Upper lobe of right lung (tissue), 1 donor: Measurements from ENCODE around the gene IP6K3. TPM values are rescaled to one million over a fixed set of nuclear protein-coding genes. Genes with fewer than 3 reads are reported as not detected.

Experiments used
- ATAC-seq: fragments of 200-7000 bp; cut with Tn5 transposase; one replicate; pipeline ENCODE4 v1.9.1; 2020; ENCODE audit warnings: mild to moderate bottlenecking, moderate library complexity
- DNase-seq: peaks from one replicate; pipeline ENCODE4 v3.0.0-alpha.2; 2020
- H3K27ac ChIP-seq: fragments of 200-600 bp; one replicate; pipeline ENCODE4 v1.8.0; 2022
- H3K27me3 ChIP-seq: fragments of 200-600 bp; one replicate; pipeline ENCODE4 v1.8.0; 2022; ENCODE audit warnings: mild to moderate bottlenecking
- H3K36me3 ChIP-seq: fragments of 200-600 bp; one replicate; pipeline ENCODE4 v1.8.0; 2022
- H3K4me1 ChIP-seq: fragments of 200-600 bp; one replicate; pipeline ENCODE4 v1.8.0; 2022
- H3K4me3 ChIP-seq: fragments of 200-600 bp; one replicate; pipeline ENCODE4 v1.8.0; 2022; ENCODE audit warnings: mild to moderate bottlenecking
- H3K9me3 ChIP-seq: fragments of 200-600 bp; one replicate; pipeline ENCODE4 v1.8.0; 2022
- CTCF ChIP-seq: fragments of 200-600 bp; IDR thresholded peaks from one replicate; pipeline ENCODE4 v1.8.0; 2022; ENCODE audit warnings: antibody characterized with exemption
- intact Hi-C: fragments of 100-400 bp; cut with DNase I; formaldehyde crosslinking; loops from one replicate; pipeline ENCODE4 v1.11.0; 2022
- total RNA-seq: library from RNA; stranded (reverse); fragmentation: NEBNext Ultra II Directional; extraction: Animal tissue kit (Norgen Biotek cat#: 25700); gene quantifications from one replicate; pipeline ENCODE4 v1.2.1, GENCODE V29; 2021
- donor health status: DM: no; HTN: yes; CAD: no; lungs with severe emphysema.

Gene IP6K3
- total RNA-seq, 1 donor from 2014 or later, result 4.6 TPM

- ATAC-seq, result no peak
- H3K27ac ChIP-seq, result no peak overlapping the region
- TF ChIP-seq CTCF, result no peak
- intact Hi-C loops, result no loop called here
- no peaks in the 10 kb centered on the region for H3K4me1 ChIP-seq
- no peaks in the 10 kb centered on the region for H3K27me3 ChIP-seq
- no peaks in the 10 kb centered on the region for H3K36me3 ChIP-seq
- no peaks in the 10 kb centered on the region for H3K9me3 ChIP-seq
- no peak overlapping the region for H3K4me3 ChIP-seq
- DNase-seq, result no peak
These were observed 14.9 kb downstream of the IP6K3 start for GRCh38 chr6:33731751-33732282.

GRCh38 chr6:33731035-33731434, 15.7 kb downstream of the IP6K3 start:
- Histone ChIP-seq H3K27ac (no peak overlapping the region), H3K36me3 (no peaks in the 10 kb centered on the region), H3K4me1 (no peaks in the 10 kb centered on the region), H3K4me3 (no peak overlapping the region), H3K27me3 (no peaks in the 10 kb centered on the region), H3K9me3 (no peaks in the 10 kb centered on the region)
- no peak for DNase-seq
- no peak for TF ChIP-seq CTCF
- intact Hi-C loops, result no loop called here
- no peak for ATAC-seq

GRCh38 chr6:33730611-33731010, 16.1 kb downstream of the IP6K3 start:
- no peaks in the 10 kb centered on the region for H3K27me3 ChIP-seq
- no peaks in the 10 kb centered on the region for H3K4me1 ChIP-seq
- DNase-seq (no peak), ATAC-seq (no peak)
- H3K9me3 ChIP-seq, result no peaks in the 10 kb centered on the region
- no peaks in the 10 kb centered on the region for H3K36me3 ChIP-seq
- no peak for TF ChIP-seq CTCF
- intact Hi-C loops, result no loop called here
- no peak overlapping the region for H3K4me3 ChIP-seq
- H3K27ac ChIP-seq, result no peak overlapping the region

- Histone ChIP-seq H3K27ac (no peak overlapping the region), H3K4me1 (no peaks in the 10 kb centered on the region), H3K36me3 (no peaks in the 10 kb centered on the region), H3K9me3 (no peaks in the 10 kb centered on the region), H3K4me3 (no peak overlapping the region), H3K27me3 (no peaks in the 10 kb centered on the region)
- ATAC-seq (no peak), DNase-seq (no peak)
- TF ChIP-seq CTCF, result no peak
- intact Hi-C loops, result no loop called here
These were observed 17.6 kb downstream of the IP6K3 start for GRCh38 chr6:33729059-33729458.

- no peak for TF ChIP-seq CTCF
- Histone ChIP-seq H3K4me3 (no peak overlapping the region), H3K36me3 (no peaks in the 10 kb centered on the region), H3K27ac (no peak overlapping the region), H3K9me3 (no peaks in the 10 kb centered on the region), H3K27me3 (no peaks in the 10 kb centered on the region), H3K4me1 (no peaks in the 10 kb centered on the region)
- DNase-seq (no peak), ATAC-seq (no peak)
- intact Hi-C loops, result no loop called here
These were observed 18.3 kb downstream of the IP6K3 start for GRCh38 chr6:33728438-33728837.

GRCh38 chr6:33727932-33728331, 18.8 kb downstream of the IP6K3 start:
- ATAC-seq (no peak), DNase-seq (no peak)
- Histone ChIP-seq H3K27ac (no peak overlapping the region), H3K4me3 (no peak overlapping the region), H3K36me3 (no peaks in the 10 kb centered on the region), H3K9me3 (no peaks in the 10 kb centered on the region), H3K27me3 (no peaks in the 10 kb centered on the region), H3K4me1 (no peaks in the 10 kb centered on the region)
- intact Hi-C loops, result no loop called here
- no peak for TF ChIP-seq CTCF
